ENCODE measurements around the gene ACER1.

DNA sequence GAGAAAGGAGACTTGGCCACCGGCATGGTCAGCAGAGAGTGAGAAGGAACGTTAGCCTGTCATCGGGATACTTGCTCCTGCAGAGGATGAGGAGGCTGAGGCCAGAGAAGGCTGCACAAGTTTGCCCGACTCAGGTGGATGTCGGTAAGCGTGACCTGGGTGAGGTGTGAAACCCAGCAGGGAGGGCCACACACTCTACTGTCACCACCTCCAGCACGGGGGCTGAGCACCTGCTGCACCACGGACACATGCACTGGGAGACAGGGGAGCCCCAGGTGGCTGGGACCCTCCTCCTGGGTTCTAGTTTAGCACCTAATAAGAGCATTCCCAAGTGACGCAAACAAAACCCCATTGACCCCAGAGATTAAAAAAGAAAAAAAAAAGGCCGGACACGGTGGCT, 70.9 kb downstream of the ACER1 start:
- TF ChIP-seq, protein P1, sequence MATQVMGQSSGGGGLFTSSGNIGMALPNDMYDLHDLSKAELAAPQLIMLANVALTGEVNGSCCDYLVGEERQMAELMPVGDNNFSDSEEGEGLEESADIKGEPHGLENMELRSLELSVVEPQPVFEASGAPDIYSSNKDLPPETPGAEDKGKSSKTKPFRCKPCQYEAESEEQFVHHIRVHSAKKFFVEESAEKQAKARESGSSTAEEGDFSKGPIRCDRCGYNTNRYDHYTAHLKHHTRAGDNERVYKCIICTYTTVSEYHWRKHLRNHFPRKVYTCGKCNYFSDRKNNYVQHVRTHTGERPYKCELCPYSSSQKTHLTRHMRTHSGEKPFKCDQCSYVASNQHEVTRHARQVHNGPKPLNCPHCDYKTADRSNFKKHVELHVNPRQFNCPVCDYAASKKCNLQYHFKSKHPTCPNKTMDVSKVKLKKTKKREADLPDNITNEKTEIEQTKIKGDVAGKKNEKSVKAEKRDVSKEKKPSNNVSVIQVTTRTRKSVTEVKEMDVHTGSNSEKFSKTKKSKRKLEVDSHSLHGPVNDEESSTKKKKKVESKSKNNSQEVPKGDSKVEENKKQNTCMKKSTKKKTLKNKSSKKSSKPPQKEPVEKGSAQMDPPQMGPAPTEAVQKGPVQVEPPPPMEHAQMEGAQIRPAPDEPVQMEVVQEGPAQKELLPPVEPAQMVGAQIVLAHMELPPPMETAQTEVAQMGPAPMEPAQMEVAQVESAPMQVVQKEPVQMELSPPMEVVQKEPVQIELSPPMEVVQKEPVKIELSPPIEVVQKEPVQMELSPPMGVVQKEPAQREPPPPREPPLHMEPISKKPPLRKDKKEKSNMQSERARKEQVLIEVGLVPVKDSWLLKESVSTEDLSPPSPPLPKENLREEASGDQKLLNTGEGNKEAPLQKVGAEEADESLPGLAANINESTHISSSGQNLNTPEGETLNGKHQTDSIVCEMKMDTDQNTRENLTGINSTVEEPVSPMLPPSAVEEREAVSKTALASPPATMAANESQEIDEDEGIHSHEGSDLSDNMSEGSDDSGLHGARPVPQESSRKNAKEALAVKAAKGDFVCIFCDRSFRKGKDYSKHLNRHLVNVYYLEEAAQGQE (IDR thresholded peaks at IDR 0.05; ENCODE audit: low read depth, low read length): no peak
- TF ChIP-seq GATA2 (CRISPR knock-in tag; IDR thresholded peaks at IDR 0.05): no peak
- no peak for TF ChIP-seq JUND (IDR thresholded peaks at IDR 0.05)
- TF ChIP-seq, protein P2, sequence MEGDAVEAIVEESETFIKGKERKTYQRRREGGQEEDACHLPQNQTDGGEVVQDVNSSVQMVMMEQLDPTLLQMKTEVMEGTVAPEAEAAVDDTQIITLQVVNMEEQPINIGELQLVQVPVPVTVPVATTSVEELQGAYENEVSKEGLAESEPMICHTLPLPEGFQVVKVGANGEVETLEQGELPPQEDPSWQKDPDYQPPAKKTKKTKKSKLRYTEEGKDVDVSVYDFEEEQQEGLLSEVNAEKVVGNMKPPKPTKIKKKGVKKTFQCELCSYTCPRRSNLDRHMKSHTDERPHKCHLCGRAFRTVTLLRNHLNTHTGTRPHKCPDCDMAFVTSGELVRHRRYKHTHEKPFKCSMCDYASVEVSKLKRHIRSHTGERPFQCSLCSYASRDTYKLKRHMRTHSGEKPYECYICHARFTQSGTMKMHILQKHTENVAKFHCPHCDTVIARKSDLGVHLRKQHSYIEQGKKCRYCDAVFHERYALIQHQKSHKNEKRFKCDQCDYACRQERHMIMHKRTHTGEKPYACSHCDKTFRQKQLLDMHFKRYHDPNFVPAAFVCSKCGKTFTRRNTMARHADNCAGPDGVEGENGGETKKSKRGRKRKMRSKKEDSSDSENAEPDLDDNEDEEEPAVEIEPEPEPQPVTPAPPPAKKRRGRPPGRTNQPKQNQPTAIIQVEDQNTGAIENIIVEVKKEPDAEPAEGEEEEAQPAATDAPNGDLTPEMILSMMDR (IDR thresholded peaks at IDR 0.05): no peak
- TF ChIP-seq GABPA (IDR thresholded peaks at IDR 0.05; ENCODE audit: low read depth): no peak
- no peak for TF ChIP-seq SIN3A (IDR thresholded peaks at IDR 0.05; ENCODE audit: borderline replicate concordance, low read depth, low read length)
- TF ChIP-seq FOSL2 (IDR thresholded peaks at IDR 0.05; ENCODE audit: borderline replicate concordance, low read depth): no peak

Data from SK-N-SH (cell line).